Fibroblast of skin of right quadriceps (primary cell): Measurements from ENCODE around the gene RAI1.
A peak's percentile ranks its signal among the peaks of the same experiment; 100 is the strongest.

Source experiments
- DNase-seq: peaks from one replicate; pipeline ENCODE4 v3.0.0-alpha.2; 2013

The RAI1 gene

DNA sequence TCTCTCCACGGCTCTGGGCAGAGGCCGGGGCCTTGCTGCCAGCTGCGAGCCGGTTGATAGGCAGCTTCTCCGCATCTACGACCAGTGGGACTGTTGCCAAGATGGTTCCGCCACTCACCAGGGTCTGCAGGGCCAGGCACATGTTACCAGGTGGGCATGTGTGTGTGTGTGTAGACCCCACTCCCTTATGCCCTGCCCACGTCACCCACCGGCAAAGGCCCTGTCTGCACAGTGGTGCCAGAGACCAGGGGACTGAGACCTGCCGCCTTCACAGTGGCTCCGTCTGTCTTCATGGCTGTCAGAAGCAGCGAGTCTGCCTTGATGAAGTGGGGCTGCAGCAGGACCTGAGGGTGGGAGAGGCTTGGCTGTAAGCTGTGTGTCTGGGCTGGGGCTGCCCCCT is 137.9 kb downstream of the RAI1 start:
- DNase-seq: no peak

DNA sequence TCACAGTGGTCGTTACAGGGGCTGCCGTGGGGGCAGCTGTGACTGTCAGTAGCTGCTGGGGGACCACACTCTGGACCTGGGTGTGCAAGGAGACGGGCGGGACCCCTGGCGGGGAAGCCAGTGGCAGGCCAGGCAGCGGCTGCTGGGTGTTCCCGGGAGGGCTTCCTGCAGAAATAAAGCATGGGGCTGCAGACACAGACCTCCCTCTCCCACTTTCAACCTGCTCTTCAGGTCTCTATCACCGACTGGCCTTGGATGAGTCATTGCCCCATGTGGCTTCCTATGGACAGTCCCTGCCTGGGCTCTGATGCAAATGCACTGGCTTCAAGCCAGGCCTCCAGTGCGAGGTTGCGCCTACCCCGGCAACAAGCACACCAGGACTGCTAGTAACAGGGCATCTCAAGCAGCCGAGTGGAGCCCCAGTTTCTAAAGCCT is 138.3 kb downstream of the RAI1 start:
- peak; percentile 76 for DNase-seq

DNA sequence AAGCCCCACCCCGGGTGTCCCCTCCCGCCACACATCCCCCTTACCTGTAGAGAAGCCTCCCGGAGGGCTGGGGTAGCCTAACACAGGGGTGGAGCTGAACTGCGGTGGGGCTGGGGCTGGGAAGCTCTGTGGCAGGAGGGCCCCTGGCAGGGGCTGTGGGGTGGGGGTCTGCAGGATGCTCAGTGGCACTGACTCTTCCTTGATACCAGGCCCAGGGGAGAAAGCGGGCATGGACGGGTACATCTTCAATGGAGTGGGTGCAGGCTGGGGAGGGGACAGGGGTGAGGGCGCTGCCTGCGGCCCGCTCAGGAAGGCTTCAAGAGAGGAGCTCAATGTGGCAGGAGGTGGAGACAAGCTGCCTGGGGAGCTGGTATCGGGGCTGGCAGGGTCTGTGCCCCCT is 138.8 kb downstream of the RAI1 start:
- no peak for DNase-seq

DNA sequence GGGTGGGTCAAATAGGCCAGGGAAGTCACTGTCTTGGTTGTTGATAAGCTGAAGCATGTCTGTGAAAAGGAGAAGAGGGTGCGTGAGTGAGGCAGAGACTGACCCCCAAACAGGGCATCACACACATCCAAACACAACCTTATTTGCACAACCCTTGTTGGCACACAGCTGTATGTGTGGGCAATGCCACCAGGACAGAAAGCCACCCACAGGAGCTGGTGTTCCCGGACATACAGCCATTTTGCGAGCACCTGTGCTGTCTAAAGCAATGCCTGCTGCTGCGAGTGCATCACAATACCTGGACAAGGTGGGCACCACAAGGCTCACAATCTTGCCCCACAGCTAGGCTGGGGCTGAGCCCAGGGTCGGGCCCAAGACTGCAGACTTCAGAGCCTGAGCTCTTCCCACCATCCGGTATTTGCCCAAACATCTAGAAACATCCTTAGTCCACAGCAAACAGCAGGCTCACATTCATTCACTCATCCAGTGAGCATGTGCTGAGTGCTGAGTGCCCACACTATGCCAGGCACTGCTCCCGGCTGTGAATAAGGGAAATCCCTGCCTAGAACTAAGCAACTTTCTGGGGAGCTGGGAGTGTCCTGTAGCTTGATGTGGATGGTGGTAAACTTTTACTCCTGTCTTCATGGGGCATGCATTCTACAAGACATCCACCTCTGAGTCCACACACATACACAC is 139.4 kb downstream of the RAI1 start:
- no peak for DNase-seq

DNA sequence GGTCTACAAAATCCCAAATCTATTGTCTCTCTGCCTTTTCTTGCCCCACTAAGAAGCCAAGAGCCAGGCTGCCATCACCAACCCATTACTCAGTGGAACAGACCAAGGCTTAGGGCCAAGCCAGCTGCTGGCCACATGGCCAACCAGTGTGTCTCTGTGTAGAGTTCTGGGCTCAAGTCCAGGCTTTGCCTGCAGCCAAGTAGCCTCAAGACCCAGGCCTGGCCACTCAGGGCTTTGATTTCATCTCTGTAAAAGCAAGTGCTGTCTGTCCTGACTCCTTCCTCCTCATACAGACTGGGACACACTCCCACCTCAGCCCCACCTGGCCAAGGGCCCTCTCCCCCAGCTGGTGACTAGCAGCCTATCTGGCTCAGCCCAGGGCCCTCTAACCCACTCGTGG is 140.9 kb downstream of the RAI1 start:
- DNase-seq: peak; percentile 47

DNA sequence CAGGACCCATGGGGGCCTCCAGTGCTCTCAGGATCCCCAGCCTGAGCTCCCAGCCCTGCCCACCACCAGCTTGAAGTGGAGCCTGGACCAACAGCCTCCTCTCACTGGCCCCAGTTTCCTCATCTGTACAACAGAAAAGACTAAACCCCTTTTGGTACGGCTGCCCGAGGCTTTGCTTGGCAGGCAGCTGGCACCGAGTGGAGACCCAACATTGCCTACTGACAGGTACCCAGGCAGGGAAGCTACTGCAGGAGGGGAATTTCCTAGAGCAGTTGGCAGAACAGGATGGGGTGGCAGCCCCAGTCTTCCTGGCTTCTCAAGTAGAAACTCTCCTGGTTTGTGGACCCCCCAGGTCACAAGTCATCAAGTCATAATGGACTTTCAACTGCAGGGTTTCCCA is 141.4 kb downstream of the RAI1 start:
- no peak for DNase-seq

DNA sequence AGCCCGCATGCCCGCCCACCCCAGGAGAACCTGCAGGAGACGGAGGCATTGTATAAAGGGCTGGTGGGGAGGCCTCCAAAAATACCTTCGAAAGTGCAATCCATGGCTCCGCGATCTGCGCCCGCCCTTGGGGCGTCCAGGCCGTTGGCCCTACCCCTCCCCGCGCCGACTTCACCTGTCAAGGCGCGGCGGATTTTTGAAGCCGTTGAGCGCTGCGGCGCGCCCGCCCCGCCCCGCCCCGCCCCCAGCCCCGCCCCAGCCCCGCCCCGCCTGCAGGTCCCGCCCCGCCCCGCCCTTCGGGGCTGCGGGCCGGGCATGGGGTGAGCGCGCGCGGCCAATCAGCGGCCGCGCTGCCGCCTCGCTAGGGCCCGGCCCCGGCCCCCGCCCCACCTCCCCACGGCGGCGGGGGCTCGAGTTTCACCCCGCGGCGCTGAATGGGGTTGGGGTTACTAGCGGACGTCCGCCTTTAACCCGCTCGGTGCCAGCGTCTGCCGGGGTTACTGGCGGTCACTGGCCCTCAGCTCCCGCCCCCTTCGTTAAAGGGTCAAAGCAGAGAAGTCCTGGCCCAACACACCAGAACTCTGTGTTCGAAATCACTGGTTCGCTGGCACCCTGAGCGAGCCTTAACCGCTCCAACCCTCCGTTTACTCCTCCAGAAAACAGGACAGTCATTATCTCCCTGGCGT is 142.3 kb downstream of the RAI1 start:
- DNase-seq: peak; percentile 84

DNA sequence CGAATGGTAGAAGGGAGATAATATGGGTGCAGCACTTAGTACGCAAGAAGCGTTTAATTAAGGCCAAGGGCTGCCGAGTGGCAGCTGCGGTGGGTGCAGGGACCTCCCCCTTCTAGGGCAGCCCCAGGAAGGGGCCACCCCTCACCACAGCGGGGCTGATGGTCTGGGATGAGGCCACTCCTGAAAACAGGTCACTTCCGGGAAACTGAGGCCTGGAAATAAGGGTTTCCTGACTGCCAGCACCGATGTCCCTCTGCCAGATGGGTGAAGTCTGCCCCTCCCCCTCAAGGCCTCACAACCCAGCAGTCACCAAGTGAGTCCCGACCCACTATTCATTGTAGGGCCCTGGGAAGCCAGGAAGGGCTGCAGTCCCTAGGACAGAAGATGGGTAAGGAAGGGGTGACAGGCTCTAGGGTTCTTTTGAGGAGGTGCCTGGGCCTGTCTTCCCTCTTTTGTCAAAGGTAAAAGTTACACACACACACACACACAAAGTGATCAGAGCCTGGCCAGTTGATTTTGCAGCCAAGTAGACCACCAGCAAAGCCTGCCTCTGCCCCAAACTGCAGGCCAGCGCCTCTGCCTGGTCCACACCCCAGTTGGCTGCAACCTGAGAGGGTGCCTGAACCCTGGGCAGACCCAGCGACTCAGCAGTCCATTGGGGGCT is 143.0 kb downstream of the RAI1 start:
- no peak for DNase-seq

DNA sequence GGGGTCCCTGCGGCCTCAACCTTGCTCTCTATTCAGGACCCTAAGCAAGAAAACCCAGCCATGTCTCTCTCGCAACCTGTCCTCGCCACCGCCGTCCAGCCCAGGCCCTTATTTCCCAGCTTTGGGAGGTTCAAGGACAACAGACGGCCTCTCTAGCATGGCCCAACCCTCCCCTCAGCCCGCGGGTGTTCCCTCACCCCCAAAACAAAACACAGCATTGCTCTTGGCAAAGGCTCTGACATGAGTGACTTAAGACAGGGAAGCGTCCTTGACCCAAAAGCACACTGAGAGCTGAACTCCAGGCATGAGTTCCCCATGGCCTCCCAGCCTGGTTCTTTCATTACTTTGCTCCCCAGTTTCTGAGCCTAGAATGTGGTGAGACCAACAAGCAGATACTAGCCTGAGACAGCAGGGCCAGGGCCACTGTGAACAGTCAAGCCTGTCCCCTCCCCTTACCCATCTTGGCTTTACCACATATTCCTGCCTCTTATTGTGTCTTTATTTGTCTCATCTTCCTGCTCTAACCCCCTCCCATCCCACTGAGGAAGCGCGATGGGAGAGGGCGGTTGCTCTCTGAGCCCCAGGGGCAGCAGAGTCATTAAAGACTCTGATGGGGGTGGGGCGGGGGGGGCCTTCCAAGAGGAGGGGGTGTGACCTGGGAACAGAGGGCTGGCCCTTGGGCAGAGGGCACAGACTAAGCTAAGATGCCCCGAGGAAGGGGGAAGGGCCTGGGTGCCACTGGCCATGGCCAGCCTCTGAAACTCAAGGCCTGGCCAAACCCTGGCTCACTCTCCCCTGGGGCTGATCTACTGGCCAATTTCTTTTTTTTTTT is 143.7 kb downstream of the RAI1 start:
- DNase-seq: no peak

DNA sequence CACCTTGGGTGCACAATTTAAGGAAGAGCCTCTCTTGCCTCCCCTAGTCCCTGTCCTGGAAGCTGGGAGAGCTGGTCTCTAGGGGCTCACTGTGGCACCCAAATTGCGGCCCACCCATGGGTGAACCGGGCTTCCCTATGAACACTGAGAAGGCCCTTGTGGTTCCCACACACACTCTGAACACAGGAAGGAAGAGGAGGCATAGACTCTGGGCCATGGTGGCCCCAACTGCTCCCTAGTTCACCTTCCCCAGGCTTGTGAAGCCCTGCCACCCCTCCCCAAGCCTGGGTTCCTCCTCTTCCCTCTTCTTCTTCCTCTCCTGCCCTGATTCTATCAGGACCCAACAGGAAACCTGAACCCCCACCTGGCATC is 145.1 kb downstream of the RAI1 start:
- no peak for DNase-seq

DNA sequence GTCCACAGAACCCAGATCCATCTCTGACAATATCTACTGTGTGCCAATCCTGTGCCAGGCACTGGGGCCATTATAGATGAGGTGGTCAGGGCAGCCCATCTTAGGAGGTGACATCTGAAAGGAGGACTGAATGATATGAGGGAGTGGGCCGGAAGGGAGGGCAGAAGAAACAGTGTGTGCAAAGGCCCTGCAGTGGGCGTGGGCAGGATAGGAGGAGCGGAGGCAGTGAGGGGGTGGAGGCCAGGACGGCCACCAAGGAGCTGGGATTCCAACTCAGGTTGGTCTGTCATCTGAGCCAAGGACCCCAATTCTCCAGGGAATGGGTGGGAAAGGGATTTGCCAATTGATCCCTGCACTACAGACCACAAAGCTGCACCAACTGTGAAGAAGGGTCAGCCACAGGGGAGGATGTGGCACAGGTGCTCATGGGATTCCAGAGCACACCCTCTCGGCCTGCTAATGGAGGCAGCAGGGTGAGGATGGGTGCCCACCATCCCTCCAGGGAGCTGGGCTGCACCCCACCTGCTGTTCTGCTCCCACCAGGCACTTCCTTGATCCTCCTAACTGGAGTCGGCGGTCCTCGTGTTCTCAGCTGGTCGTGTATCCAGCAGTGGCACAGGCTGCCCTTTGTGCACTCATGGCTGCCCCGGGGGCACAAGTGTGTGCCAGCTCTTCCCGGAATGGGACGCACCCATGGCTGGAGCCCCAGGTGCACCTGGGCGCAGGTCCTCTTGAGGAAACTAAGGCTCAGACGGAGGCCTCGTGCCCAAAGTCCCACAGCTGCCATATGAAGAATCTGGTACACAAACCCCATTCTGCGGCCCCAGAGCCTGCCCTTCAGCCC is 145.9 kb downstream of the RAI1 start:
- DNase-seq: no peak

DNA sequence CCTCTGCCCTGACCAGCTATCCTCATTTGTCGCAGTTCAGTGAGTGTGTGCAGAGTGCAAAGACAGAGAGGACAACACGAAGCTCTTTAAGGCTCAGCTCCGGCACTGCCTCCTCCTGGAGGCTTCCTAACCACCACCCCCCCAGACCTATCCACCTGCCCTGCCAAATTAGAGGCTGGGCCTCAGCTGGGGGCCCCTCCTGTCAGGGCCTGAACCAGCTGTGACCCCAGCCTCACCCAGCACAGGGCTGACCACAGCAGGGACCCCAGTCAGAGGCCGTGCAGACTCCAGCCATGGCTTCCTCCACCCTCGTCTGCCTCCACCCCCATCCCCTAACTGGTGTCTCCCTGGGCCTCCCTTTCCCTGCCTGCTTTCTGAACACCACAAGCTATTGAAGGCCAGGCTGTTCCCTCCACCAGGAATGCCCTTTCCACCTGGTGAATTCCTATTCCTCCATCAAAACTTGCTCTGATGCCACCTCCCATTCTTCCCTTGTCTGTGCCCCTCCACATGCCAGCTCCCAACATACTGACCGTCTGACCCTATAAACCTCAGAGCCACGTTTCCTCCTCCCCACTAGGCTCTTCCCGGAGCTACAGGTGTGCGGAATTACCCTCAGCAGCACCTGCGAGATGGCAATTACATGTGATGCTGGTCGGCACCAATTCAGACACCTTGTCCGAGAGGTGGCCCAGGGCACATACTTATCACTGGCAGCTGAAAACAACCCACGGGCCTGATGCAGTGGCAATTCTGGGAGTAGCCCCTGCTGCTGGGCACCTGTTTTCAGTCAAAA is 146.8 kb downstream of the RAI1 start:
- no peak for DNase-seq

DNA sequence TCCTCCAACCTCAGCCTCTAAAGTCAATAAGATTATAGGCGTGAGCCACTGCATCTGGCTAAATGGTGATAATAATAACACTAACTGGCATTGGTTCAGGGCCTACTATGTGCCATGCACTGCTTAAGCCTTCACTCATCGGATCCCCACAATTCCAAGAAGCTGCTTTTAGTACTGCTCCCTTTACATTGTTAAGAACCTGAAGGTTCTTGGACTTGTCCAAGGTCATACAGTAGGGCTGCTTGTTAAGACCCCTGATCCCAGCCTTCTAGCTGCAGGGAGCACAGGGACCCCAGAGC is 149.0 kb downstream of the RAI1 start:
- no peak for DNase-seq

DNA sequence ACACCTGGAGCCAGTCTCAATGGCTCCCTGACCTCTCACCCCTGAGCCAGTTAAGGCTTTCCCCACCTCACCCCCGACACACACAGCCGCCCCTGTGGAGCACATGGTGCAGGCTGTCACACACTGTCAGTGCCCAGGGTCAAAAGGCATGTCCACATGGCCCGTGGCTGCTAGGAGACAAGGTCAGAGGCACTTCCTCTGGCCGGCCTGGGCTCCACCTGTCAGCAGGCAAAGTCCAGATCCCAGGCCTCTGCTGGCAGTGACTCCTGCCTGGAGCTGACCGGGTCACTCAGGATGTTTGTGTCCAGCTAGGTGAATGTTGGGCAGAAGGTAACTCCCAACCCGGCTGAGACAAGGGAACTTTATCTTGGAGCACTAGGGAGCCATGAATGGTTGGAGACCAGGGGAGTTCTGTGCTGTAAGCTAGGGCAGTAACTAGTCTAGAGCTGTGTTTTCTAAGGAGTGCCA is 149.5 kb downstream of the RAI1 start:
- no peak for DNase-seq

DNA sequence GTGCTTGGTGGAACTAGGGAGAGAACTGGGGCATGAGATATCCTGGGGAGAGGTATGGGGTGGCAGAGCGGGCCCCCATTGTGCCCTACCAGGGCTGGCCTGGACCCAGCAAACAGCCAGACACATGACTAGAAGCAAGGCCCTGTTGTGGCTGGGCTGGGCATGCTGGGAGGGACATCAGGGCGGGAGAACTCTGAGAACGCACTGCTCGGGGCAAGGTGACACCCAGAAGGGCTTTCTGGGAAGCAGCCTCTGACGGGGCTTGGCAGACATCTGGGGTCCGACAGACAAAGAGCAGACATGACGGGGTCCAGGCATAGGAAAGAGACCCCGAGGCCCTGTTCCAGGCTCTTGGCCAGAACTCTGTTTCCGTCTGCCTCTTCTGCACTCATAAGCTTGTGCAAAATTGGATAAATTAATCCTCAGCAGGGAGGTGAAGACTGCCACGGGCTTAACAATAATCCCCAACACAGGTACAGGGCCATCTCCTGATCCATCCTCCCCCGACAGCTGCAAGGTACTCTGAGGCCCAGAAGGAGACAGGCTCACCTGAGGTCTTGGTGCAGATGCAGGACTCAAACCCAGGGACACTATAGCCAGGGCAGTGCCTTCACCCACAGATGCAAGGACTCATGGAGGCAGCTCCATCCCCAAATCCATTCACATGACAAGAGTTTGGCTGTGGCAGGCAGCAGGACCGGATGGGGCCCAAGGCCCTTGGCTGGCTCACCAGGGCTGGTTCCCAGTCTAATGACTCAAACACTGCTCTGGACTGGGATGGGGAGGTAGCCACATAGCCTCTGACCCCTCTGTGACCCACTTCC is 150.2 kb downstream of the RAI1 start:
- no peak for DNase-seq

DNA sequence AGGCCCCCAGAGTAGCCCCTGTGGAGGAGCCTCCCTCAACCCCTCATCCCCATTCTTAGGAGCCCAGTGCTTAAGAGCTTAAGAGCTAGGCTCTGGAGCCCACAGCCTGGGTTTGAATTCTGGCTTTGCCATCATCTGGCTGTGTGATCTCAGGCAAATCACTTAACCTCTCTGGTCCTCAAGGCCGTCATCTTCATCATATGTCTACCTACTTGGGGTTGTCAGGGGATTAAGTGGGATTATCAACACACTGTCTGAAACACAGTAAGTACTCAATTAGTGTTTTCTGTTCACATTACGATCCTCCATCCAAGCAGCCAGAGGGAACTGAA is 150.7 kb downstream of the RAI1 start:
- no peak for DNase-seq

DNA sequence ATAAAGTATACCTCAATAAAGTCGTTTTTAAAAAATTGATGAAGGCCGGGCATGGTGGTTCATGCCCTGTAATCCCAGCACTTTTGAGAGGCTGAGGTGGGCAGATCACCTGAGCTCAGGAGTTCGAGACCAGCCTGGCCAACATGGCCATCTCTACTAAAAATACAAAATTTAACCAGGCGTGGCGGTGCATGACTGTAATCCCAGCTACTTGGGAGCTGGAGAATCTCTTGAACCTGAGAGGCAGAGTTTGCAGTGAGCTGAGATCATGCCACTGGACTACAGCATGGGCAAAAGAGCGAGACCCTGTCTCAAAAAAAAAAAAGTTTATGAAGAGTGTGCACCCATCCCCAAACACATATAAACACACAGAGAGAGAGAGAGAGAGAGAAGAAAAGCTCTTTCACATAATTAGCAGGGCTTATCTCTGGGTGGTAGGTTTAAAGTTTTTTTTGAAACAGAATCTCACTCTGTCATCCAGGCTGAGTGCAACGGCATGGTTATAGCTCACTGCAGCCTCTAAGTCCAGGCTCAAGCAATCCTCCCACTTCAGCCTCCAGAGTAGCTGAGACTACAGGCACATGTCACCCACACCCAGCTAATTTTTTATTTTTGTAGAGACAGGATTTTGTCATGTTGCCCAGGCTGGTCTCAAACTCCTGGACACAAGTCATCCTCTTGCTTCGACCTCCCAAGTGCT is 152.6 kb downstream of the RAI1 start:
- DNase-seq: no peak

DNA sequence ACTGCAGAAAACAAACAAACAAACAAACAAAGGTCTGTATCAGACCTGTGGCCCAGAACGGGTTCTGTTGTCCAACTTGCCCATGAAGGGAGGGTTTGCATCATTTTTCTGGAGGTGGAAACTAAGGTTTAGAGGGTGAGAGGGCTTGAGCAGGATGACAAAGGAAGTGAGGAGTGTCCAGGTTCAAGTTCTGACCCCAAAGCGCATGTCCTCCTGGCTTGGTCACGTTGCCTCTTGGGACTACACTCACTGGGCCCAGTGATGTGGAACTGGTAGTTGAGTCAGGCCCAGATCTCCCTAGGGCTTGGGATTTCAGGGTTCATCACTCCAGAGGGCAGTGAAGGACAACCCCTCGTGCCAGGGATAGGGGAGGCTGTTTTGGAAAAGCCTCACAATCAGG is 153.7 kb downstream of the RAI1 start:
- DNase-seq: no peak

DNA sequence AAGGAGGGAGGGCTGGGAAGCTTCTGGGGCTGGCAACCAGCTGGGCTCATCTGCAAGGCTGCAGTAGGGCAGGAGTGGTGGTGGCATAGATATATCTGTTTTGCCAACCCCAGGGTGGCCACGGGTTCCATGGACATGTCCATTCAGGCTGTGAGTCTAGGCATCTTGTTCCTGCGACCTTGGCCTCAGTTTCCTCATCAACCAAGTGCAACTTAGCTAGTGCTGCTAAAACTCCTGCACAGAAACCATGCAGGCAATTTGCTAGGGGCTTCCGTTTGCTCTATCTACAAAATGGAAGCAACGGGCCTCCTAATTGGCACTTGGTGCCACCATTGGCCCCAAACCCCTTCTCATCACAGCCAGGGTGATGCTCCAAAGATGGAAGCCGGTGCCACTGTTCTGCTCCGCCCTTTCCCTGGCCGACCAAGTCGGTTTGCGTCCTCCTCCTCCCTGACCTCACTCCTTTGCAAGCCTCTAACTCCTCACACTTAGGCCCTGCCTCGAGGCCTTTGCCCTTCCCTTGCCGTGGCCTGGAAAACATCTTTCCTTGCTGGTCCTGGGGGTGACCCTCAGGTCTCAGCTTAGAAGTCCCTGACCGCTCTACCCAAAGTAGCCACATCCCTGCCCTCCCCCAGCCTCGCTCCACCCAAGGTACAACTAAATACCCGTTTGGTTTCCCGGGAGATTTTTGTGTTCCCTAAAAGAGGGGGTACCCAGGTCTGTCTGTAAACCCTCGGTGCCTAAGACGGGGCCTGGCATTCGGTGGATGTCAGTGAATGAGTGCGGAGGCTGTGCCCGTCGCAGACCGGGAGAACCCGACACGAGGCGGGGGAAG is 154.4 kb downstream of the RAI1 start:
- no peak for DNase-seq
